ENCODE data around the gene PGS1. TPM values are rescaled to one million over a fixed set of nuclear protein-coding genes. Genes with fewer than 3 reads are reported as not detected.

The PGS1 gene
- total and polyA plus RNA-seq, 8 donors = 11.9 to 209 (median 31.6) TPM

DNA sequence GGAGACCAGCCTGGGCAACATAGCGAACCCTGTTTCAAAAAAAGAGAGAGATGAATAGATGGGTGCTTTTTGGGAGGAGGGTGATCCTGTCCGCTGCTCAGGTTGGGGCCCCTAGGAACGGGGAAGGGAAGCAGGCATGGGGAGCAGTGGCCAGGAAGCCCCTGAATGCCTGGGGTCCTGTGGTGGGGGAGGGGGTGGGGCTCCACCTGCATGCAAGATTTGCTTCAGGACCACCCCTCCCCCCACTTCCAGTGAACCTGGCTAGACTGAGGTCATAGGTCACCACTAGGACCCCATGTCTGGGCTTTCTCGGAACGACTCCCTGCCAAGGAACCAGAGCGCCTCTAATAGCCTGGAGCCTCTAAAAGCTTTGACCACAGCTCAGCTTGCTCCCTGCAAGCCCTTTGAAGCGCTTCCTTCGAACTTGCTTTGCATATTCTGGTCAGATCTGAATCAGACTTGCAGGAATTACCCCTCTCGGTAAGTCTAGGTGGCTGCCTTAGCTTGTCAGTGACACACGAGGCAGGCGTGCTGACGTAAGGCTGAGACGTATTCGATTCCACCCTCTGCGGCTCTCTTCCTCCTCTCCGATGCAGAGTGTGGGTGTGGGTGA is 22.2 kb upstream of the PGS1 start:
- peaks cover 67 to 85% (median 80%) of the 10 kb centered on the region in 4 donors for H3K4me1 ChIP-seq
- peak; percentile 54 to 89 for DNase-seq
- intact Hi-C loops (cut with DNase I; ENCODE audit: low total_unique reads) = no loop called here
- peaks cover 9 to 41% (median 26%) of the 10 kb centered on the region in 4 donors for H3K36me3 ChIP-seq
- peak overlapping the region in 4 of 5 donors; percentile 93 to 98 (median 96) for H3K27ac ChIP-seq
- WGBS, 5 donors = 54 to 78% (median 69%) methylated on average over 16 of the region's 16 CpGs
- no peaks in the 10 kb centered on the region for H3K9me3 ChIP-seq
- H3K4me3 ChIP-seq = peak overlapping the region in 3 of 4 donors; percentile 87 to 99 (median 95)
- TF ChIP-seq POLR2AphosphoS5 (IDR thresholded peaks at IDR 0.05) = peak; percentile 42 to 93 (median 66)
- TF ChIP-seq EP300 (IDR thresholded peaks at IDR 0.05) = no peak
- H3K27me3 ChIP-seq = no peaks in the 10 kb centered on the region

DNA sequence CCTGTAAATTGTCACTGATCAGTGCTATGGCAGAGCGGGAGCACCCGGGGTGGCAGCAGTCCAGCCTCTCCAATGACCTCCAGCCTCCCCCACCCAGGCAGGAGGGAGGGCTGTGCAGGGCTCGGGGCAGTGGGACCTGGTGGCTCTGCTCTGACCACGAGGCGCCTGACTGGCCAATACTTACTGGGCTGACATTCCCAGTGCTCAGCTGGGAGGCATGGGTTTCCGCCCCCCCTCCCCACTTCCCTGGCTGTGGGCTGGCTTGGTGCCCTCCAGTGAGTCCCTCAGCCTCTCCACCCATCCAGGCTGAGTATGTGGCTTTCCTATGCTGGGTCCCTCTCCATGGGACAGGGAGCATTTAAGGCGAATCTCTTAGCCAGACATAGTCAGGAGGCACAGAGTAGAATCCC is 21.3 kb upstream of the PGS1 start:
- Histone ChIP-seq H3K9me3 (no peaks in the 10 kb centered on the region), H3K27ac (peak overlapping the region in 4 of 5 donors; percentile 93 to 98 (median 96)), H3K36me3 (peaks cover 9 to 41% (median 26%) of the 10 kb centered on the region in 4 donors), H3K27me3 (no peaks in the 10 kb centered on the region), H3K4me1 (peaks cover 57 to 79% (median 70%) of the 10 kb centered on the region in 4 donors), H3K4me3 (peak overlapping the region; percentile 70 to 99 (median 91))
- intact Hi-C loops (cut with DNase I; ENCODE audit: low total_unique reads) = no loop called here
- TF ChIP-seq POLR2AphosphoS5 (IDR thresholded peaks at IDR 0.05) (peak in 2 of 3 donors; percentile 53 to 56), EP300 (IDR thresholded peaks at IDR 0.05) (no peak), POLR2A (IDR thresholded peaks at IDR 0.05) (no peak)
- TF ChIP-seq, protein P1, sequence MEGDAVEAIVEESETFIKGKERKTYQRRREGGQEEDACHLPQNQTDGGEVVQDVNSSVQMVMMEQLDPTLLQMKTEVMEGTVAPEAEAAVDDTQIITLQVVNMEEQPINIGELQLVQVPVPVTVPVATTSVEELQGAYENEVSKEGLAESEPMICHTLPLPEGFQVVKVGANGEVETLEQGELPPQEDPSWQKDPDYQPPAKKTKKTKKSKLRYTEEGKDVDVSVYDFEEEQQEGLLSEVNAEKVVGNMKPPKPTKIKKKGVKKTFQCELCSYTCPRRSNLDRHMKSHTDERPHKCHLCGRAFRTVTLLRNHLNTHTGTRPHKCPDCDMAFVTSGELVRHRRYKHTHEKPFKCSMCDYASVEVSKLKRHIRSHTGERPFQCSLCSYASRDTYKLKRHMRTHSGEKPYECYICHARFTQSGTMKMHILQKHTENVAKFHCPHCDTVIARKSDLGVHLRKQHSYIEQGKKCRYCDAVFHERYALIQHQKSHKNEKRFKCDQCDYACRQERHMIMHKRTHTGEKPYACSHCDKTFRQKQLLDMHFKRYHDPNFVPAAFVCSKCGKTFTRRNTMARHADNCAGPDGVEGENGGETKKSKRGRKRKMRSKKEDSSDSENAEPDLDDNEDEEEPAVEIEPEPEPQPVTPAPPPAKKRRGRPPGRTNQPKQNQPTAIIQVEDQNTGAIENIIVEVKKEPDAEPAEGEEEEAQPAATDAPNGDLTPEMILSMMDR (IDR thresholded peaks at IDR 0.05) = no peak
- WGBS, 5 donors = 57 to 79% (median 65%) methylated on average over 4 to 7 of the region's 7 CpGs
- DNase-seq = no peak

DNA sequence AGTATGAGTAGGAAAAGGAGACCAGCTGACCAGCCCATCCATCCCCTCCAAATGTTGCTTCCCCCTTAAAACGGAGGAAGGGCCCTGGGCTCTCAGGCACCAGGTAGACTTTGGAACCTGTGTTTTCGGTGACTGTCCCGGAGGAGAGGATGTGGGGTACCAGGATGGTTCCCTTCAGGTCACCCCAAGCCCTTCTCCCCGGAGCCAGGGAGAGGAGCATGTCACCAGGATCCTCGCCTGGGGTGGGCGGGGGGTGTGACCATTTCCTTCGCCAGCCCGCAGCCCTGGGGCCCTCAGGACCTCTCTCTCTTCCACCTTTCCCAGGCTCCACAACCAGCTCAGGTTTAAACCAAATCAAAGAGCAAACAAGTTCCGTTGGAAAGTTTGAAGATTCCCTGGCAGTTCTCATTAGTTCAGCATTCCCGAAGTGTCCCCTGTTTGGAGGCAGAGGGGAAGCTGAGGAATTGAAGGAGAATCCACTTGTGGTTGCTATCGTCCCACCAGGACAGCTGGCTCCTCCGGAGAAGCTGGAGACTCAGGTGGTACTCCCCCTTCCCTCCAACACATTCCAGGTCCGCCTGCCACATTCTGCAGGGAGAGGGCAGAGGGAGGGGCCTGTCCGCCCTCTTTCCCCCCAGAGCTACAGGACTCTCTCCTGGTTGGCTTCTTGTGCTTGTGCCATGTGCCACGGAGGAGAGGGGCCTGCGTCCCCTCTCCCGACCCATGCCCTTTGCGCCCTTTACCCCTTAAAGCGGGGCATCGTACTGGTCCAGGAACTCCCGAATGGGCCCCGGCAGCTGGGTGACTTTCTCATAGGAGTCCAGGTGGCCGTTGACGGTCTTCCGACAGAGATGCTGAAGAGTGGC is 20.5 kb upstream of the PGS1 start:
- Histone ChIP-seq H3K4me1 (peaks cover 52 to 74% (median 65%) of the 10 kb centered on the region in 4 donors), H3K9me3 (no peaks in the 10 kb centered on the region), H3K27ac (peak overlapping the region in 4 of 5 donors; percentile 93 to 98 (median 96)), H3K4me3 (peak overlapping the region; percentile 70 to 99 (median 91)), H3K36me3 (peaks cover 9 to 41% (median 26%) of the 10 kb centered on the region in 4 donors), H3K27me3 (no peaks in the 10 kb centered on the region)
- intact Hi-C loops (cut with DNase I; ENCODE audit: low total_unique reads) = no loop called here
- TF ChIP-seq EP300 (IDR thresholded peaks at IDR 0.05) (no peak), POLR2AphosphoS5 (IDR thresholded peaks at IDR 0.05) (peak in 1 of 3 donors; percentile 1), POLR2A (IDR thresholded peaks at IDR 0.05) (no peak)
- 74 to 87% (median 83%) methylated on average over 21 to 25 of the region's 25 CpGs for WGBS, 5 donors
- no peak for DNase-seq

DNA sequence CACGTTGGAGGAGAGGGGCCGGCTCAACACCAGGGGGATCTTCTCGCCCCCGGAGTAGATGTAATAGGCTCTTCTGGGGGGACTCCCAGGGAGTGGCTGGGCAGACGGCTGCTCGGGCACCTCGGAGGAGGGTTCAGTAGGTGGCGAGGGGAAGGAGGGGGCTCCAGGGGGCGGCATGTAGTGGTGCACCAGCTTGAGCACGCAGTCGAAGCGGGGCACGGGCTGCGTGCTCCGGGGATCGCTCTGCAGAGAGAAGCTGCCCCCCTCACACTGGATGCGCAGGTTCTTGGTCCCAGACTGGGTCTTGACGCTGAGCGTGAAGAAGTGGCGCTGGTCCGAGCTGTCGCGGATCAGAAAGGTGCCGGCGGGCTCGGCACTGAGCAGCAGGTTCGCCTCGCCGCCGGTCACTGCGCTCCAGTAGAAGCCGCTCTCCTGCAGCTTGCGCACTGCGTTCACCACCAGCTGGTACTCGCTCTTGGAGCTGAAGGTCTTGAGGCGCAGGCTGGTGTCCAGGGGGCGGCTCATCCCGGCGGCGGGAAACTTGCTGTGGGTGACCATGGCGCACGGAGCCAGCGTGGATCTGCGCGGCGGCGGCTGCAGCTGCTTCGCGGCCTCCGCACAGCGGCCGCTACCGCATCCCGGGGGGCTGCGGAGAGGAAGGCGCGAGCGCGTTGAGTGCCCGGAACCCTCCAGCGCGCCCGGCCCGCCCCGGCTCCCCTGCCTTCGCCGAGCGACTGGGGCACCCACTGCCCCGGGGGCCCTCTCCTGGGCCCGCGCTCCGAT is 19.7 kb upstream of the PGS1 start:
- H3K27ac ChIP-seq = peak overlapping the region; percentile 89 to 98 (median 95)
- H3K4me1 ChIP-seq = peaks cover 45 to 66% (median 57%) of the 10 kb centered on the region in 4 donors
- TF ChIP-seq, protein P1 (IDR thresholded peaks at IDR 0.05) = no peak
- TF ChIP-seq POLR2AphosphoS5 (IDR thresholded peaks at IDR 0.05) = peak in 2 of 3 donors; percentile 6 to 16
- TF ChIP-seq POLR2A (IDR thresholded peaks at IDR 0.05) = no peak
- no peak for TF ChIP-seq EP300 (IDR thresholded peaks at IDR 0.05)
- H3K27me3 ChIP-seq = no peaks in the 10 kb centered on the region
- 16 to 32% (median 18%) methylated on average over 33 to 72 of the region's 72 CpGs for WGBS, 5 donors
- intact Hi-C loops (cut with DNase I; ENCODE audit: low total_unique reads) = no loop called here
- H3K9me3 ChIP-seq = no peaks in the 10 kb centered on the region
- H3K36me3 ChIP-seq = peaks cover 9 to 41% (median 26%) of the 10 kb centered on the region in 4 donors
- peak; percentile 48 to 76 for DNase-seq
- peak overlapping the region; percentile 70 to 99 (median 91) for H3K4me3 ChIP-seq

Data from stomach (tissue), 9 donors.